Measurements from ENCODE around the gene RAPGEF2.
"Not testable (repeated sequence)": the region's sequence is repeated elsewhere in the genome, so short reads cannot be mapped to it uniquely, and the experiment has no call there.

The RAPGEF2 gene

GRCh38 chr4:159102622-159103383 is at the start of gene RAPGEF2:
Gene RAPGEF2, plus strand, starts transcription at chr4:159103079. Its CDS starts 1,084 bp downstream, at chr4:159104163.
- DNase-seq (ENCODE audit: low spot score): peak; percentile 98

GRCh38 chr4:159055833-159056232 is 47.0 kb upstream of the RAPGEF2 start:
- DNase-seq (ENCODE audit: low spot score): no peak

GRCh38 chr4:159060161-159060560 is 42.7 kb upstream of the RAPGEF2 start:
- no peak for DNase-seq (ENCODE audit: low spot score)

- no peak for DNase-seq (ENCODE audit: low spot score)
These were observed 40.5 kb upstream of the RAPGEF2 start for GRCh38 chr4:159062381-159062780.

- no peak for DNase-seq (ENCODE audit: low spot score)
These were observed 37.2 kb upstream of the RAPGEF2 start for GRCh38 chr4:159065513-159066240.

- not testable (repeated sequence) for DNase-seq (ENCODE audit: low spot score)
These were observed 34.7 kb upstream of the RAPGEF2 start for GRCh38 chr4:159068139-159068538.

GRCh38 chr4:159069922-159070321 is 33.0 kb upstream of the RAPGEF2 start:
- DNase-seq (ENCODE audit: low spot score): peak; percentile 56

- DNase-seq (ENCODE audit: low spot score): peak; percentile 59
These were observed 32.1 kb upstream of the RAPGEF2 start for GRCh38 chr4:159070742-159071141.

- DNase-seq (ENCODE audit: low spot score): peak; percentile 47
These were observed 31.5 kb upstream of the RAPGEF2 start for GRCh38 chr4:159071178-159071968.

- no peak for DNase-seq (ENCODE audit: low spot score)
These were observed 30.7 kb upstream of the RAPGEF2 start for GRCh38 chr4:159071969-159072765.

- peak; percentile 54 for DNase-seq (ENCODE audit: low spot score)
These were observed 27.3 kb upstream of the RAPGEF2 start for GRCh38 chr4:159075531-159075932.

GRCh38 chr4:159077018-159077417 is 25.9 kb upstream of the RAPGEF2 start:
- DNase-seq (ENCODE audit: low spot score): not testable (repeated sequence)

- no peak for DNase-seq (ENCODE audit: low spot score)
These were observed 25.0 kb upstream of the RAPGEF2 start for GRCh38 chr4:159077702-159078495.

- DNase-seq (ENCODE audit: low spot score): no peak
These were observed 23.8 kb upstream of the RAPGEF2 start for GRCh38 chr4:159079074-159079473.

- no peak for DNase-seq (ENCODE audit: low spot score)
These were observed 16.3 kb upstream of the RAPGEF2 start for GRCh38 chr4:159086606-159087005.

GRCh38 chr4:159090255-159090654 is 12.6 kb upstream of the RAPGEF2 start:
- no peak for DNase-seq (ENCODE audit: low spot score)

GRCh38 chr4:159094156-159094555 is 8.7 kb upstream of the RAPGEF2 start:
- DNase-seq (ENCODE audit: low spot score): not testable (repeated sequence)

GRCh38 chr4:159096434-159096833 is 6.4 kb upstream of the RAPGEF2 start:
- no peak for DNase-seq (ENCODE audit: low spot score)

GRCh38 chr4:159097144-159097543 is 5.7 kb upstream of the RAPGEF2 start:
- no peak for DNase-seq (ENCODE audit: low spot score)

GRCh38 chr4:159097785-159098184 is 5.1 kb upstream of the RAPGEF2 start:
- DNase-seq (ENCODE audit: low spot score): no peak
